HG03175 (cell line): ENCODE data around the gene TFAP2C.
"Not testable (repeated sequence)": the region's sequence is repeated elsewhere in the genome, so short reads cannot be mapped to it uniquely, and the experiment has no call there.

Experiments used
- ATAC-seq: cut with Tn5 transposase; IDR thresholded peaks from one replicate; pipeline ENCODE4 v1.9.1; 2021; ENCODE audit warnings: mild to moderate bottlenecking, moderate library complexity; ENCODE audit not compliant: unreplicated experiment

The TFAP2C gene

DNA sequence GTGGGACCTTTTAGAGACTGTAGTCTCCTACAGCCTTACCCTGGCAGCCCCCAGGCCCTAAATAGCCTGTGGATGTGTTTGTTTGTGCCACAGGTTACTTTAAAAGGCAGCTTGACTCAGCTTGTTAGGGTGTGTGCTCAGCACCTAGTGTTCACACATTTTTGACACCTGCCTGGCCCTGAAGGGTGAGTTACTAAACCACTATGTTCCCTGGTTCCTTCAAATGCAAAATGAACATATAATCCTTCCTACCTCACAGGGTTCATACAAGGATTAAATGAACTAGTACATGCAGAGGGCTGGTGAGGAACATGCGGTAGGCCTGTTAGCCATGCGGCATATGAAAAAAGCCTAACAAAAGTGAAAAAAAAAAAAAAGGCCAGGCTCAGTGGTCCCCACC lies 14.9 kb upstream of the TFAP2C start:
- no peak for ATAC-seq

DNA sequence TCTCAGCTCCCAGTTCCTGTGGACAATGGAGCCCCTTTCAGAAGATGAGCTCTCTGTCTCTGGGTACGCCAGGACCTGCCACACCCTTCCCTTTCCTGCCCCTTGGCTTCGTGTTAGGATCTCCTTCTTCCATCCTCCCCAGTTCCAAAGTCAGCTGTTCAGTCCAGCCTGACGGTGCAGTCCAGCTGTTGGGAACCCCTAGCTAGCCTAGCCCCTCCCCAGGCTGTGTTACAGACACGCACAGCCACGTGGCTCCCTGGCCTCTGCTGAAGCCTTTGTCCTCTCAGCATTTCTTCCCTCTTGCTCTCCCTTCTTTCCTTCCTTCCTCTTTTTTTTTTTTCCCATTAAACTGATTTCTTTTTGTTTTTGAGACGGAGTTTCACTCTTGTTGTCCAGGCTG lies 12.4 kb upstream of the TFAP2C start:
- no peak for ATAC-seq

DNA sequence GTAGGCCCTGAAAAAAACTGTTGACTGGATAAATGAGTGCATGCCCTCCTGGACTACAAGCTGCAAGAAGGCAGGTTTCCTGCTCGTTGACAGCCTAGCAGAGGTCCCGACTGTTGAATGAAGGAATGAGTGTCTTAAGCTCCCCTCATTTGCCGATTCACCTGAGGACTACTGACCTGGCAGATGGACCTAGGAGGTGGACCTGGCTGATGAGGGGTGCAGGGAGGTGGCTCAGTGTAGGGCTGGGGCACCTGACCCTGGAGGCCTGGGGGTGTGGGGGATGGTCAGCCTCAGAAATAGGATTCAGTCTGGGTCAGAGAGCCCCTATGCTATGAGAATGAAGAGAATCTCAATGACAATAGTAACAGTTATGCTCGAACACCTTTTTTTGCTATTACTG lies 11.6 kb upstream of the TFAP2C start:
- no peak for ATAC-seq

DNA sequence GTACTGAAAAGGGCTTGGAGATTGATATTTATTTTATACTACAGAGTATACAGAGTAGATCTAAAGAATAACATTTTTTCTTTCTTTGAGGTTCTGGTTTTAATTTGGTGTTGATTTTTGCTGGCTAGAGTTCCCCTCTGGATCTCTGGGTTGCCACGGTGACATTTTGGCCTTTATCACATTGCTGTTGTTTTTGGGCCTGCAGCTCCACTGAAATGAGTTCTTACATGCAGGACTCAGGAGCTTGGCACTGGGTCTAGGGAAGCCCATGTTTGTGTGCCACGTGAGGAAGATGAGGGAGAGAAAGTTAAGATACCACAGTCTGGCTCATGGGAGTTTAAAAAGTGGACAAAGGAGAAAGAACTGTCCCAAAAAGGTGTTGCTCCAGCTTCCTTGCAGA lies 7.4 kb upstream of the TFAP2C start:
- ATAC-seq, result no peak

DNA sequence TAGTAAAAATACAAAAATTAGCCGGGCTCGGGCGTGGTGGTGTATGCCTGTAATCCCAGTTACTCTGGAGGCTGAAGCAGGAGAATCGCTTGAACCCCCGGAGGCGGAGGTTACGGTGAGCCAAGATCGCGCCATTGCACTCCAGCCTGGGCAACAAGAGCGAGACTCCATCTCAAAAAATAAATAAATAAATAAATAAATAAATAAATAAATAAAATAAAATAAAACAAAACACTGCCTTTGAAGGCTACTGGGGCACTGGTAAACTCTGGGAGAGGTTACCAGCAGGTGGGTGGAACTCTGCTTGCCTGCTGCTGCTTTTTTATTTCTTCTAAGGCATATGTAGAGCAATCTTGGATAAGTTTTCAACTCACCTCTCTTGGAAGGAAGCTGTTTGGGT lies 5.2 kb upstream of the TFAP2C start:
- not testable (repeated sequence) for ATAC-seq

DNA sequence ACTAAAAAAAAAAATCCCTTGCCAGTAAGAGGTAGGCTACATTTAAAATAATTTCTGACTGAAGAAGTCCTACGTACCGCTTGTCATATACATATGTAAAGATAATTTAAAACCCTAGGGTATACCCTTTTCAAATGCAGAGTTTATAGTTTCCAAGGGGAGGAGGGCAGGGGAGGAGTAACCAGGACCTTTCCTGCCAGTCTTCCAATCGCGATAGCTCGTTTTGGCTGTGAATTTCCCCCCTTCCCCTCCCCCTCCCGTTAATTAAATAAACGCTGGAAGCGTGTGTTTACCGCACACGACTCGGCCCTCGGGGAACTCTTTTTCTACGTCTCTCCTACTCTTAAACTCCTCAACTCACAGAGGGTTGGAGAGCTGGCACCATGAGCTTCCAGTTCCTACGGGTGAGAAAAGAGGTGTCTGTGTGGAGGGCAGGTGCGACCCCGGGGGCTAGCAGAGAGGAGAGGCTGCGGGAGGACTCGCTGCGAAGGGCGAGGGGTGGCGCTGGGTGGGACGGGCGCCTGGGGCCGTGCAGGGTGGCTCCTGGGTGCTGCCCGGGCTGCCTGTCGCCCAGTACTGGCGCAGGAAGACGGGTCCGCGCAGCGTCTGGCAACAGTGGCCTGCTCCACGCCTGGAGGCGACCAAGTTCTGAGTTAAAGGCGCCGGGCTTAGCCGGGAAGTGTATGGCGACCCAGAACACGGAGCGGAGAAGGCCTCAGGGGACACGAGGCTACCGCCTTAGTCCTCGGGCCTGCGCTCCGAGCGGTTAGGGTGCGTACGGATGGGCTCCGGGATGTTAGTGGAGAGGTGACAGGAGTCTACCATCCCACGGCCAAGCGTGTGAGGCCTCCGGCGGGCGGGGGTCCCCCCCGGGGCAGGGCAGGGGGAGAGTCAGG lies 4.1 kb upstream of the TFAP2C start:
- no peak for ATAC-seq

DNA sequence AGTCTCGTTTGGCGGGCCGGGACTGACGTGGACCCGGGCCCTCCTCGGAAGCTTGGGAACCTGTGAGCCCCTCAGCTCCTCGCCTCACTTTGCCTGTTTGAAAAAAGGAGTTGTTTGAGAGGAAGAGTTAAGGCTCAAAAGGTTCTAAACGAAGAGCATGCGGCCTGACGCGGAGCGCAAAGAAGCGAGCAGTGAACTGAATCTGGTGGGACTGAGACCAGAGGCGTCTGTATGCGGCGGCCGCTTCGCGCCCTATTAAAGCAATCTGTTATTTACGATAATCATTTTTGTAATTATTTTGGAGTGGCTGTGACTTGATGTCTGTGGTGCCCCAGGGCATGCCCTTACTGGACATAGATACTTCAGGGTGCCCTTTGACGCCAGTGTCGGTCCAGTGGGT lies 3.3 kb upstream of the TFAP2C start:
- no peak for ATAC-seq

DNA sequence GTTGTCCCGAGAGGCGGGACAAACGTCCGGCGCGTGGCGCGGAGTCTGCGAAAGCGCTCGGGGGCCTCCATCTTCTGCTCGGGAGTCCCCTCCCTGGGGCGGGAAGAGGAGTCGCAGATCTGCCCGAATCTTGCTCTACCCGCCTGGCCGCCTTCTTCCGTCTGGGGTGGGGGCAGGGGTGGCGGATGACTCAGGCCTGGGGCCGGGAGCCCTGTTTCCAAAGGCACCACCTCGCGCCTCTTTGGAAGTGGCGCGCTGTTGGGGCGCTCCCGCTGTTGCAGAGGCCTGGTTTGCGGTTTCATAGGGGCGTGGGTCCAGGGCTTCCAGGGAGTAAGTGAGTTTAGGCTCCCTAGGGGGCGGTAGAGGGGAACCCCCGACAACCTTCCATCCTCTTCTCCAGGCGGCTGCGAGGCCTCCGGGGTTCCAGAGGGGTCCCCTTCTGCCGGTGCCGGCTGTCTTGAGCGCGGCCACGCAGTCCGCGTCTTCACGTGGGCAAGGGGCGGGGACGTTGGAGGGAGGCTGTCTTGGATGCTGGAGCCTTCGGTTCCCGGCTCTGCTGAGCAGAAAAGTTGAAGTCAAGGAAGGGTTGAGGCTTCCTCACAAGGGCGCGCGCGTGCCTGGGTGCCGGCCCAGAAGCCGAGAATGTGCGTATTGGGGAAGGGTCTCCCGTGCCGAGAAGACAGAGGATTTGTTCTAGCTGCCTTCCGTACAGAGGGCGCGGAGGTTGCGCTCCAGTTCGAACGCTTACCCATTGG lies 2.6 kb upstream of the TFAP2C start:
- ATAC-seq, result no peak

DNA sequence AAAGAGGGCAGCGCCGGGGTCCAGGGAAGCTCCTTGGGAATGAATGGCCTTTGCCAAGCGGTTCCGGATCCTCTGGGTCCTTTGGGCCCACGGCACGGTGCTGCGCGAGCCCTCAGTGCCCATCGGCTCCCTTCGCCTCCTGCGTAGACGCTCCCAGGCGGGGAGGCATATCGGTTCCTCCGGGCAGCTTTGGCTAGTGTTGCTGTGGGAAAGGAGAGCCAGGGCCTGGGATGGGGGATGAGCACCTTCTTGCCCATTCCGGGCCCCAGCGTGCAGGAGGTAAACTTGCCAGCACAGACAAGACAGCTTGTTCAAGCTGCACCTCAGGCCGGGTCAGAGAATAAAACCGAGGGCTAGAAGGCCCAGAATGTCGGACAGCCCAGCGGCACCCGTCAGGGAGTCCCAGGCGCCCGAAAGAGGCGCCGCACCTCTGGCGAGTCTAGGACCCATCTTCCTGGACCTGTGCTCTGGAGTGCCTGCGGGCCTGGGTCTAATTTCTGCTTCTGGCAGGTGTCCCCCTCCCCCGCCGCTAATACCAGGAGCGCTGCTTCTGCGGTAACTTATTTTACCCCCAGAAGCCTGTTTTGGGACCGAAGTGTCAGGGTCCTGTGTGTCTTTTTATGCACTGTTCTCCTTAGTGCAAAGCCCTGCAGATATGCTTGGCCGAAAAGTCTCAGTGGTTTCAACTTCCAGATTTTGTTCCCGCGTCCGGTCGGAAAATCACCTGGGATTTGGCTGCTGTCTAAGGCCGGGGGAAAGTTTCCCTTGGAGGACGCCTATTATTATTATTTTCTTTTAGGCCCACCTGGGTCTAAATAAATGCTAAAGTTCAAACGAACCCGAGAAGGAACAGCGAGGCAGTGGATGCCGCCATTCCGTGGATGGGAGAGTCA lies 1.7 kb upstream of the TFAP2C start:
- ATAC-seq, result no peak

DNA sequence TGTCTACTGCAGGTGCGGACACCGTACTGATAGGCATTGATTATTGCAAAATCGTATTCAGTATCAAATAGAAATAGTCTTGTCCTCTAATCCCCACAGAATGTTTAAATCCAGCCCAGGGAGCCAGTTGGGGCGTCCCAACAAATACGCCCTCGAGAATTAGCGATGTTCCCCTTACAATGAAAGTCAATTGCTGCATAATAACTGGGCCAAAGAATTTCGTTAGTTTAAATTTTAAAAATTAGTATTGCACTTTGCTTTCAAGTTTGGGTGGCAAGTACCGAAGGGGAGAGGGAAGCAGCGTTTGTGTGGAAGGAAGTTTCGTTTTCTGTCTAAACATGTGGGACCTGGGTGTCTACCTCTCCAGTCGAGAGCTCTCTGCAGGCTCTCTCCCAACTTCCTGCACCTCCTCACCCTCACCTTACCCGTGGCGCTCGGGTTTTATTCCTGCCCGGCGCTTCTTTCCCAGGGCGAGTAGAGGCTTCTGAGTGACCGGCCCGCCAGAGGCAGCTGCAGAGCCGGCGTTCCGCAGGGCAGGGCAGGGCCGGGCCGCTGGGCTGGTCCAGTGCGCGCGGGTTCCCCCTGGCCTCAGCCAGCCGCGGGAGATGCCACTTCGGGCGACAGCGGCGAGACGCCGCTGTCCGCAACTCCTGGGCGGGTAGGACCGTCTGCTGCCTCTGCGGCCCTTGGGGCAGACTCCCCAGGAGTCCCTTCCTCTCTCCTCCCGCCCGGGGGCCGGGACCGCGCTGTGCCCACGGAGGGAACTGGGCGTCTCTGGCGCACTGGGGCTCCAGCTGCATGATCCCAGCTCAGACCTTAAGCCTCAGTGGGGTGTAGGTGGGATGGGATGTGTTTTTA lies 862 bp upstream of the TFAP2C start:
- no peak for ATAC-seq

DNA sequence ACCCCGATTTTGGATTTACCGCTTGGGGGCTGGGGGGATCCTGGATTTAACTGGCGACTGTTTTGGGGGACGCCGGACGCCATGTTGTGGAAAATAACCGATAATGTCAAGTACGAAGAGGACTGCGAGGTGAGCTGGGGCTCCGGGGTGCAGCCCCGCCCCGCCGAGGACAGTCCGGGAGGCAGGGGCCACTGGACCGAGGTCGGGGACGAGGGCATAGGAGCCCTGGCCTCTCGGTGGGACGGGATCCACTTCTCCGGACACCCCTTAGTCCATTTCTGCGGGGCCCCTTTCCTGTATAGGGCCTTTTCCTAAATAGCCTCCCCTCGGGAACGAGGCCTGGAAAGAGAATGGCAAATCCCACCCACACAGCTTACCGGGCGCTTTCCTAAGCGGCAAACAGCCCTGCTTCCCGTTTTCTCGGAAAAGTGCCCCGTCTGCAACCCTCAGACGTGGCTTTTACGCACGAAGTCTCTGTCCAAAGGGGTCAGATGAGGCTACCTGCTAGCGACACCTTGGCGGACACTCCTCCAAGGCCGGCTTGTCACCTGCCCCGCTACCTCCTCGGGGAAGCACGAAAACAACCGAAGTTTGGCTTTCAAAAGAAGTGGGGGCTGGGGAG lies 469 bp downstream of the TFAP2C start:
- ATAC-seq, result no peak

DNA sequence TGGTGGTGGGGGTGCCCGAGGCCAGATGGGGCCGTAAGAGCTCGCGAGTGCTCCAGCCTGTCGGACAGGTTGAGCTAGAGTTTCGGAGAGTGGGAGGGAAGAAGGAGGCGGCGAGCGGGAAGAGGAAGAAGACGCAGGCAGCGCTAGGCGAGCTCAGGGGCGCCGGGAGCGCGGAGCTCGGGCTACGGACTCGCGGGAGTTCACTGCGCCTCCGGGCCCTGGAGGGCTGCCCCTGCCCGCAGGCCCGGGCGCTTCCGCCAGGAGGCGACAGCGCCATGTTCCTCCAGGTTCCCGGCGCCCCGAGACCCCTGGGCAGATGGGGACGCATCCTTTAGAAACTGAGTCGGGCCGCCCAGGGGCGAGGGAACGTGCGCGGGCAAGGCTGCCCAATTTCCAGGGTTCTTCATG lies 984 bp downstream of the TFAP2C start:
- ATAC-seq, result no peak

DNA sequence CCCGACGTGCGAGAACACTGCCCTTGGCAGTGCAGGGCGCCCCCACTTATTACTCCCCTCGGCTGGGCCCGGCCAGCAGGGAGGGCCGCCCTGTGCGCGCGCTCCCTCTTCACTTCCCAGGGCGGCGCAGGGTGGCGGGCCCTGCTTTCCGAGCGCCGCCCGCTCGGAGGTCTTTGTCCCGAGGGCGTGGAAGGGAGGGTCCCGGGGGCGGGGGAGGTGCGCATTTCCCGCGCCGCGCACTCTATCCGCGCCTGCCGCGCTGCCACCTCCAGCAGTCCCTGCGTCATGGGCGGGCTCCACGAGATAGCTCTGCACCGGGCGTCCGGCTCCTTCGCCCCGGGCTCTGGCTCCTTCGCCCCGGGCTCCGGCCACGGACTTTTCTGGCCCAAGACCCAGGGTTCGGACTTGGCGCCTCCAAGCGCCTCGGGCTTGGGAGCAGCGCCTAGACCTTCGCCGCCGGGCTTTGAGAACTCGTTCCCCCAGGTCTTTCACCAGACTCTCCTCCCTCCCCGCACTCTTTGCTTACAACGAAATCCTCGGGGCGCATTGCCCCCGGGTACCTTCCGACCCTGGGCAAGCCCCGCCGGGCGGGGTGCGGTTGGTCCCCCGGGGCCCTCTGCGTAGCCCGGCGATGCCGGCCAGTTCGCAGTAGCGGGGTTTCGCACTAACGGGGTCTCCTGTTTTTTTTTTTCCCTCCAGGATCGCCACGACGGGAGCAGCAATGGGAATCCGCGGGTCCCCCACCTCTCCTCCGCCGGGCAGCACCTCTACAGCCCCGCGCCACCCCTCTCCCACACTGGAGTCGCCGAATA lies 1.6 kb downstream of the TFAP2C start:
- ATAC-seq, result no peak

DNA sequence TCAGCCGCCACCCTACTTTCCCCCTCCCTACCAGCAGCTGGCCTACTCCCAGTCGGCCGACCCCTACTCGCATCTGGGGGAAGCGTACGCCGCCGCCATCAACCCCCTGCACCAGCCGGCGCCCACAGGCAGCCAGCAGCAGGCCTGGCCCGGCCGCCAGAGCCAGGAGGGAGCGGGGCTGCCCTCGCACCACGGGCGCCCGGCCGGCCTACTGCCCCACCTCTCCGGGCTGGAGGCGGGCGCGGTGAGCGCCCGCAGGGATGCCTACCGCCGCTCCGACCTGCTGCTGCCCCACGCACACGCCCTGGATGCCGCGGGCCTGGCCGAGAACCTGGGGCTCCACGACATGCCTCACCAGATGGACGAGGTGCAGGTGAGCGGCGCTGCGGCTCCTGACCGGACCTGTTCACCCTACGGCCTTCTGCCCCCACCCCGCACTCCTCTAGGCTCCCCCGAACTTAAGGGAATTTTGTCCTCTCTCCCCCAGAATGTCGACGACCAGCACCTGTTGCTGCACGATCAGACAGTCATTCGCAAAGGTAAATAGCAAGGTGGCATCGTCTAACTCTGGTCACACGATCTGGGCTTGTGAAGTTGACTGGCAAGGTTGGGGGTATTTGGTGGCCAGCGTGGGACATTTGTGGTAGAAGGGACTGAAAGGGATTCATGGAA lies 2.3 kb downstream of the TFAP2C start:
- ATAC-seq, result no peak

DNA sequence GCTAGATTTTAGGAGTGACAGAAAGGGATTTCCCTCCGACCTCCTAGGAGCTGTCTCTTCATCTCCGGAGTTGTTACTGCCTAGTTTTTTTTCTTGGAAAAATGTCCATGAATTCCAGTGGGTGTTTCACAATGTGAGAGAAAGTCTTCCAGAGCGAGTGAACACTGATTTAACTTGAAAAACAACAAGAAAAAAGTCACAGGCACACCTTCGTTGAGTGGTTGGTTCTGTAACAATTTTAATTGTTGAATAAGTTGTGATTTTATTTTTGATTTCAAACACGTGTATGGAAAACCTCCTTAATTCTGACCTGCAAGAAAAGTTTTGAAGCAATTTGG lies 2.9 kb downstream of the TFAP2C start:
- ATAC-seq, result no peak

DNA sequence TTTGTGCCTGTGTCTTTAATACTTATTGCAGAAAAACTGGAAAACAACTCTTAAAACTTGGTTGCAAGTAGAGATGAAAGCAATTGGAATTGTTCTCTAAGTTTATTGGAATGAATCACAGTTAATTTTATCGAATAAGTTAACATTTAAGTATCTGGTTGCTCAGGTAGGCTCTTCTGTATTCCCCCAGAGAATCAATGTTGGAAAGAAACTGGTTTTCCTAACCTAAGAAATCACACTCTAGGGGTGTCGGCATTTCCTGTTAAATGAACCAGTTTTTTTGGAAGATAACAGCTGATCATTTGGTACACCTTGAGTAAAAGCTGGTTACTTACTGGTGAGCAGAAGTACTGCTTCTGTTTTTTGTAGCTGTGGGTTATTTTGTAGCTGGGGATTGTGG lies 5.2 kb downstream of the TFAP2C start:
- no peak for ATAC-seq

DNA sequence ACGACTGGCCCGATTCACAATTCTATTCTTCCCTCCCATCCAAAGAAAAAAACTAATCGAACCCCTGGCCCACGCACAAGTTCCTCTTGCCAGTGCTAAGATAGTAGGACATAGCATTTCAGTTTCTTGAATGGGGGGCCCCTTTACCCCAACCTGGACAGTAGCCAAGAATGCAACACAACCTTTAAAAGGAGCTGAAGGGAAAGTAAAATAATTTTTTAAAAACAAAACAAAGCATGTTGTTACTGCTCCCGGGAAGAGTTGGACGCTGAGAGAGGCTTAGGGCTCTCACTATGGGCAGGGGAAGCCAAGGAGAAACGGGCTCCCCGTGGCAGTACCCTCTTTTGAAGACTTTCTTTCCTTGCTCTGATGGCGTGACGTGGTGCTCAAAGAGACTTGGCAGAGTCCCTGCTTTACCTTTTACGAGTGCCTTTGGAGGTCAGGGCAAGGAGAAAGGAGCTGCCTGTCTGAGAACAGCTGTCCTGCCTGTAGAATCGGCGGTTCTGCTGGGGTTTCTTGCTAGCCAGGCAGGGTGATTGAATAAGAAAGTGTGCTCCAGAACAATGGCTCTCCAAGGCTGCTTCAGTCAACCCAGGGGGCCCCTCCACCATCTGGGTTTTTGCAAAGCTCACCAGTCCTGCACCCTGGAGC lies 5.8 kb downstream of the TFAP2C start:
- no peak for ATAC-seq

DNA sequence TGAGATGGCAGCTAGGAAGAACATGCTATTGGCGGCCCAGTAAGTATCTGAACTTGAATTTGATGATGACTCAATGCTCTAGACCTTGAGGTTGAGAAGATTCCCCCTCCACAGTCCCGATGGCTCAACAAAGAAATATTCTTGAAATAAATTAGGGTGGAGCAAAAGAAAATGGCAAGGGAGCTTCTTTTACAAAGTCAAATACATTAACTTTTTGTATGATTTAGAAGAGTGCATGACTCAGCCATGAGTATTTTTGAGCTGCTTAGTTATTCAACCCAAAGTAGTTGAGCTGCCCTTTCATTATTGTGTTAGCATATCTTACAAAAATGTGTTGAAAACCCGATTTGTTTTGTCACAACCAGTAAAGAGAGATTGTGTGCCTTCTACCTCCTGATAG lies 7.6 kb downstream of the TFAP2C start:
- ATAC-seq, result no peak
